ENCODE results near the gene ABLIM3.

GRCh38 chr5:149203921-149204441, 62.7 kb downstream of the ABLIM3 start:
- no peak for TF ChIP-seq EZH2phosphoT487 (IDR thresholded peaks at IDR 0.05)
- TF ChIP-seq, protein P1, sequence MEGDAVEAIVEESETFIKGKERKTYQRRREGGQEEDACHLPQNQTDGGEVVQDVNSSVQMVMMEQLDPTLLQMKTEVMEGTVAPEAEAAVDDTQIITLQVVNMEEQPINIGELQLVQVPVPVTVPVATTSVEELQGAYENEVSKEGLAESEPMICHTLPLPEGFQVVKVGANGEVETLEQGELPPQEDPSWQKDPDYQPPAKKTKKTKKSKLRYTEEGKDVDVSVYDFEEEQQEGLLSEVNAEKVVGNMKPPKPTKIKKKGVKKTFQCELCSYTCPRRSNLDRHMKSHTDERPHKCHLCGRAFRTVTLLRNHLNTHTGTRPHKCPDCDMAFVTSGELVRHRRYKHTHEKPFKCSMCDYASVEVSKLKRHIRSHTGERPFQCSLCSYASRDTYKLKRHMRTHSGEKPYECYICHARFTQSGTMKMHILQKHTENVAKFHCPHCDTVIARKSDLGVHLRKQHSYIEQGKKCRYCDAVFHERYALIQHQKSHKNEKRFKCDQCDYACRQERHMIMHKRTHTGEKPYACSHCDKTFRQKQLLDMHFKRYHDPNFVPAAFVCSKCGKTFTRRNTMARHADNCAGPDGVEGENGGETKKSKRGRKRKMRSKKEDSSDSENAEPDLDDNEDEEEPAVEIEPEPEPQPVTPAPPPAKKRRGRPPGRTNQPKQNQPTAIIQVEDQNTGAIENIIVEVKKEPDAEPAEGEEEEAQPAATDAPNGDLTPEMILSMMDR (IDR thresholded peaks at IDR 0.05) = no peak
